Neural cell (in vitro differentiated cells): ENCODE results near the gene PHF10.

ENCODE experiments used
- EP300 ChIP-seq: fragments of 450-650 bp; conservative IDR thresholded peaks from 2 replicates; pipeline ENCODE4 v1.6.1; 2014; ENCODE audit warnings: antibody characterized with exemption, mild to moderate bottlenecking, moderate library complexity; ENCODE audit not compliant: poor library complexity, severe bottlenecking
- EZH2 ChIP-seq: fragments of 200-600, 300-800 bp; shearing (Covaris generic), sonication (generic); IDR thresholded peaks from 2 replicates; pipeline ENCODE4 v1.6.1; 2014; ENCODE audit warnings: antibody characterized with exemption, low read length, borderline replicate concordance, mild to moderate bottlenecking; ENCODE audit not compliant: insufficient read depth, poor library complexity, severe bottlenecking
- MXI1 ChIP-seq: fragments of 450-650 bp; conservative IDR thresholded peaks from 2 replicates; pipeline ENCODE4 v1.6.1; 2014; ENCODE audit warnings: antibody characterized with exemption, mild to moderate bottlenecking; ENCODE audit not compliant: poor library complexity, severe bottlenecking
- POLR2AphosphoS5 ChIP-seq: IDR thresholded peaks from 2 replicates; pipeline ENCODE4 v1.6.1; 2012
- RAD21 ChIP-seq: fragments of 450-650 bp; conservative IDR thresholded peaks from 2 replicates; pipeline ENCODE4 v1.6.1; 2014; ENCODE audit warnings: antibody characterized with exemption, mild to moderate bottlenecking, moderate library complexity
- SMC3 ChIP-seq: fragments of 450-650 bp; conservative IDR thresholded peaks from 2 replicates; pipeline ENCODE4 v1.6.1; 2014; ENCODE audit warnings: antibody characterized with exemption, mild to moderate bottlenecking, moderate library complexity; ENCODE audit not compliant: poor library complexity
- TAF1 ChIP-seq: IDR thresholded peaks from 2 replicates; pipeline ENCODE4 v1.6.1; 2012; ENCODE audit warnings: low read depth
- TF ChIP-seq, protein P1 (sequence below): fragments of 450-650 bp; IDR thresholded peaks from 2 replicates; pipeline ENCODE4 v1.5.1; 2014; ENCODE audit warnings: antibody characterized with exemption, mild to moderate bottlenecking, moderate library complexity; ENCODE audit not compliant: poor library complexity, severe bottlenecking
- TF ChIP-seq, protein P2 (sequence below): IDR thresholded peaks from 2 replicates; pipeline ENCODE4 v1.6.1; 2012; ENCODE audit warnings: borderline replicate concordance

GRCh38 chr6:169660751-169661390 is 63.4 kb downstream of the PHF10 start:
- no peak for TF ChIP-seq EZH2
- TF ChIP-seq, protein P1, sequence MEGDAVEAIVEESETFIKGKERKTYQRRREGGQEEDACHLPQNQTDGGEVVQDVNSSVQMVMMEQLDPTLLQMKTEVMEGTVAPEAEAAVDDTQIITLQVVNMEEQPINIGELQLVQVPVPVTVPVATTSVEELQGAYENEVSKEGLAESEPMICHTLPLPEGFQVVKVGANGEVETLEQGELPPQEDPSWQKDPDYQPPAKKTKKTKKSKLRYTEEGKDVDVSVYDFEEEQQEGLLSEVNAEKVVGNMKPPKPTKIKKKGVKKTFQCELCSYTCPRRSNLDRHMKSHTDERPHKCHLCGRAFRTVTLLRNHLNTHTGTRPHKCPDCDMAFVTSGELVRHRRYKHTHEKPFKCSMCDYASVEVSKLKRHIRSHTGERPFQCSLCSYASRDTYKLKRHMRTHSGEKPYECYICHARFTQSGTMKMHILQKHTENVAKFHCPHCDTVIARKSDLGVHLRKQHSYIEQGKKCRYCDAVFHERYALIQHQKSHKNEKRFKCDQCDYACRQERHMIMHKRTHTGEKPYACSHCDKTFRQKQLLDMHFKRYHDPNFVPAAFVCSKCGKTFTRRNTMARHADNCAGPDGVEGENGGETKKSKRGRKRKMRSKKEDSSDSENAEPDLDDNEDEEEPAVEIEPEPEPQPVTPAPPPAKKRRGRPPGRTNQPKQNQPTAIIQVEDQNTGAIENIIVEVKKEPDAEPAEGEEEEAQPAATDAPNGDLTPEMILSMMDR, result no peak
- TF ChIP-seq, protein P2, sequence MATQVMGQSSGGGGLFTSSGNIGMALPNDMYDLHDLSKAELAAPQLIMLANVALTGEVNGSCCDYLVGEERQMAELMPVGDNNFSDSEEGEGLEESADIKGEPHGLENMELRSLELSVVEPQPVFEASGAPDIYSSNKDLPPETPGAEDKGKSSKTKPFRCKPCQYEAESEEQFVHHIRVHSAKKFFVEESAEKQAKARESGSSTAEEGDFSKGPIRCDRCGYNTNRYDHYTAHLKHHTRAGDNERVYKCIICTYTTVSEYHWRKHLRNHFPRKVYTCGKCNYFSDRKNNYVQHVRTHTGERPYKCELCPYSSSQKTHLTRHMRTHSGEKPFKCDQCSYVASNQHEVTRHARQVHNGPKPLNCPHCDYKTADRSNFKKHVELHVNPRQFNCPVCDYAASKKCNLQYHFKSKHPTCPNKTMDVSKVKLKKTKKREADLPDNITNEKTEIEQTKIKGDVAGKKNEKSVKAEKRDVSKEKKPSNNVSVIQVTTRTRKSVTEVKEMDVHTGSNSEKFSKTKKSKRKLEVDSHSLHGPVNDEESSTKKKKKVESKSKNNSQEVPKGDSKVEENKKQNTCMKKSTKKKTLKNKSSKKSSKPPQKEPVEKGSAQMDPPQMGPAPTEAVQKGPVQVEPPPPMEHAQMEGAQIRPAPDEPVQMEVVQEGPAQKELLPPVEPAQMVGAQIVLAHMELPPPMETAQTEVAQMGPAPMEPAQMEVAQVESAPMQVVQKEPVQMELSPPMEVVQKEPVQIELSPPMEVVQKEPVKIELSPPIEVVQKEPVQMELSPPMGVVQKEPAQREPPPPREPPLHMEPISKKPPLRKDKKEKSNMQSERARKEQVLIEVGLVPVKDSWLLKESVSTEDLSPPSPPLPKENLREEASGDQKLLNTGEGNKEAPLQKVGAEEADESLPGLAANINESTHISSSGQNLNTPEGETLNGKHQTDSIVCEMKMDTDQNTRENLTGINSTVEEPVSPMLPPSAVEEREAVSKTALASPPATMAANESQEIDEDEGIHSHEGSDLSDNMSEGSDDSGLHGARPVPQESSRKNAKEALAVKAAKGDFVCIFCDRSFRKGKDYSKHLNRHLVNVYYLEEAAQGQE, result no peak
- TF ChIP-seq EP300, result no peak
- TF ChIP-seq TAF1, result no peak
- TF ChIP-seq SMC3, result no peak
- TF ChIP-seq POLR2AphosphoS5, result no peak
- TF ChIP-seq RAD21, result no peak
- no peak for TF ChIP-seq MXI1
